22Rv1 (cell line): ENCODE measurements around the gene CAMKV.

Source experiments
- CTCF ChIP-seq: fragments of 450-650 bp; IDR thresholded peaks from 2 replicates; pipeline ENCODE4 v1.5.1; 2017; ENCODE audit warnings: mild to moderate bottlenecking
- ZFX ChIP-seq: fragments of 450-650 bp; IDR thresholded peaks from 2 replicates; pipeline ENCODE4 v1.6.1; 2017; ENCODE audit warnings: antibody characterized with exemption, borderline replicate concordance

DNA sequence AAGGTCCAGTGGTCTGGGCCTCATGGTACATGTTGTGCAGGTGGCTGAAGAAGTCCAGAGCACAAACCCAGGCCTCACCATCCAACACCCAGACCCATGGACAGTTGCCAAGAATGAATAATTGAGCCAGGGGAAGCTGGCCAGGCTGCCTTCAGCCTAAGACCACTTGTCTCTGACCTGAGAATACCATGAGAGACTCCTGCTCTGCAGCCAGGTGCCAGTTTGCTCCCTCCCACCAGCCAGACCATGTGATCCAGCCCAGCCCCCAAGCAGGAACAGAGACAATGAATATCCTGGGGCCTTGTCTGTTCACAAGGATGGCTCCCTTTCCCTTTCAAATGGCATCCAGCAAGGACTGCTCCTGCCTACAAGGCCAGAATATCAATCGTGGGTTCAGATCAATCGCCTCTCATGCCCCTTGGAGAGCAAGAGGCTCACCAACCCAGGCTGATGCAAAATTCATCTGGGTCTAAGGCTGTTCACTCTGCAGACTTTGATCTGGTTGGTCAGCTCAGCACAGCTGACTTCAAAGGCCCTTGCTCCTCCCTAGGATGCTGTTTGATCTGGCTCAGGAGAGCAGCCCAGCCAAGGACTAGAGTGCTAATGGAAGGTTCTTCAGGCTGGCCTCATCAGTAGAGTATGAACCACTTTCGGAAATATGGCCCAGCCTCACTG lies 26.7 kb downstream of the CAMKV start:
- TF ChIP-seq CTCF (no peak), ZFX (no peak)
